Neural cell (in vitro differentiated cells): ENCODE results near the gene DAP. TPM values are rescaled to one million over a fixed set of nuclear protein-coding genes. Genes with fewer than 3 reads are reported as not detected.

Experiments used
- H2AFZ ChIP-seq: fragments of 200-600, 300-800 bp; sonication (generic), shearing (Covaris generic); 2 replicates; pipeline ENCODE4 v1.6.0; 2014; ENCODE audit warnings: low read depth, mild to moderate bottlenecking, antibody characterized with exemption, low read length, moderate library complexity
- H3F3A ChIP-seq: fragments of 200-600 bp; shearing (Covaris generic); 2 replicates; pipeline ENCODE4 v1.6.1; 2016; ENCODE audit warnings: mild to moderate bottlenecking, moderate library complexity, mixed read lengths, antibody characterized with exemption, low read length; ENCODE audit not compliant: insufficient read depth, poor library complexity, severe bottlenecking
- H3K27ac ChIP-seq: fragments of 200-600, 300-800 bp; sonication (generic), shearing (Covaris generic); 2 replicates; pipeline ENCODE4 v1.5.1; 2014; ENCODE audit warnings: mild to moderate bottlenecking, low read length, moderate library complexity
- H3K27me3 ChIP-seq: fragments of 300-800, 200-600 bp; sonication (generic), shearing (Covaris generic); 2 replicates; pipeline ENCODE4 v1.6.0; 2014; ENCODE audit warnings: mild to moderate bottlenecking, low read depth, low read length, moderate library complexity; ENCODE audit not compliant: insufficient read depth
- H3K36me3 ChIP-seq: fragments of 300-800, 200-600 bp; sonication (generic), shearing (Covaris generic); 2 replicates; pipeline ENCODE4 v1.5.1; 2014; ENCODE audit warnings: mild to moderate bottlenecking, antibody characterized with exemption, low read length, moderate library complexity; ENCODE audit not compliant: insufficient read depth
- H3K4me2 ChIP-seq: fragments of 300-800, 200-600 bp; sonication (generic), shearing (Covaris generic); 2 replicates; pipeline ENCODE4 v1.6.0; 2014; ENCODE audit warnings: mild to moderate bottlenecking, low read length
- H3K4me3 ChIP-seq: fragments of 300-800, 200-600 bp; sonication (generic), shearing (Covaris generic); 2 replicates; pipeline ENCODE4 v1.5.1; 2014; ENCODE audit warnings: mild to moderate bottlenecking, low read length, moderate library complexity
- H3K79me2 ChIP-seq: fragments of 200-600 bp; shearing (Covaris generic); replicated peaks from 2 replicates; pipeline ENCODE4 v1.6.0; 2014; ENCODE audit warnings: mild to moderate bottlenecking, low read length, moderate library complexity; ENCODE audit not compliant: insufficient read depth
- H3K9ac ChIP-seq: fragments of 300-800, 200-600 bp; sonication (generic), shearing (Covaris generic); 2 replicates; pipeline ENCODE4 v1.6.1; 2016; ENCODE audit warnings: mild to moderate bottlenecking, low read length, mixed read lengths
- H3K9me2 ChIP-seq: fragments of 200-600 bp; shearing (Covaris generic); 2 replicates; pipeline ENCODE4 v1.6.1; 2016; ENCODE audit warnings: mild to moderate bottlenecking, low read length, mixed read lengths; ENCODE audit not compliant: insufficient read depth
- H3K9me3 ChIP-seq: fragments of 200-600, 300-800 bp; sonication (generic), shearing (Covaris generic); 2 replicates; pipeline ENCODE4 v1.6.1; 2016; ENCODE audit warnings: mild to moderate bottlenecking, mixed run types, low read length, moderate library complexity, mixed read lengths
- H4K20me1 ChIP-seq: fragments of 200-600 bp; shearing (Covaris generic); 2 replicates; pipeline ENCODE4 v1.6.1; 2016; ENCODE audit warnings: mild to moderate bottlenecking, mixed run types; ENCODE audit not compliant: insufficient read depth
- EP300 ChIP-seq: fragments of 450-650 bp; conservative IDR thresholded peaks from 2 replicates; pipeline ENCODE4 v1.6.1; 2014; ENCODE audit warnings: antibody characterized with exemption, mild to moderate bottlenecking, moderate library complexity; ENCODE audit not compliant: poor library complexity, severe bottlenecking
- EZH2 ChIP-seq: fragments of 200-600, 300-800 bp; shearing (Covaris generic), sonication (generic); IDR thresholded peaks from 2 replicates; pipeline ENCODE4 v1.6.1; 2014; ENCODE audit warnings: antibody characterized with exemption, low read length, borderline replicate concordance, mild to moderate bottlenecking; ENCODE audit not compliant: insufficient read depth, poor library complexity, severe bottlenecking
- MXI1 ChIP-seq: fragments of 450-650 bp; conservative IDR thresholded peaks from 2 replicates; pipeline ENCODE4 v1.6.1; 2014; ENCODE audit warnings: antibody characterized with exemption, mild to moderate bottlenecking; ENCODE audit not compliant: poor library complexity, severe bottlenecking
- POLR2AphosphoS5 ChIP-seq: IDR thresholded peaks from 2 replicates; pipeline ENCODE4 v1.6.1; 2012
- RAD21 ChIP-seq: fragments of 450-650 bp; conservative IDR thresholded peaks from 2 replicates; pipeline ENCODE4 v1.6.1; 2014; ENCODE audit warnings: antibody characterized with exemption, mild to moderate bottlenecking, moderate library complexity
- REST ChIP-seq: IDR thresholded peaks from 2 replicates; pipeline ENCODE4 v1.6.1; 2012; ENCODE audit warnings: borderline replicate concordance
- SMC3 ChIP-seq: fragments of 450-650 bp; conservative IDR thresholded peaks from 2 replicates; pipeline ENCODE4 v1.6.1; 2014; ENCODE audit warnings: antibody characterized with exemption, mild to moderate bottlenecking, moderate library complexity; ENCODE audit not compliant: poor library complexity
- TAF1 ChIP-seq: IDR thresholded peaks from 2 replicates; pipeline ENCODE4 v1.6.1; 2012; ENCODE audit warnings: low read depth
- polyA plus RNA-seq: library from polyadenylated mRNA; depleted of rRNA; stranded (reverse); fragments of >200 nt; gene quantifications from 2 replicates; pipeline ENCODE4 v1.2.3, GENCODE V29; 2014
- TF ChIP-seq, protein P1 (sequence below): fragments of 450-650 bp; IDR thresholded peaks from 2 replicates; pipeline ENCODE4 v1.5.1; 2014; ENCODE audit warnings: antibody characterized with exemption, mild to moderate bottlenecking, moderate library complexity; ENCODE audit not compliant: poor library complexity, severe bottlenecking

The DAP gene
- polyA plus RNA-seq, 1 donor from 2014 or later: 9.3 TPM

DNA sequence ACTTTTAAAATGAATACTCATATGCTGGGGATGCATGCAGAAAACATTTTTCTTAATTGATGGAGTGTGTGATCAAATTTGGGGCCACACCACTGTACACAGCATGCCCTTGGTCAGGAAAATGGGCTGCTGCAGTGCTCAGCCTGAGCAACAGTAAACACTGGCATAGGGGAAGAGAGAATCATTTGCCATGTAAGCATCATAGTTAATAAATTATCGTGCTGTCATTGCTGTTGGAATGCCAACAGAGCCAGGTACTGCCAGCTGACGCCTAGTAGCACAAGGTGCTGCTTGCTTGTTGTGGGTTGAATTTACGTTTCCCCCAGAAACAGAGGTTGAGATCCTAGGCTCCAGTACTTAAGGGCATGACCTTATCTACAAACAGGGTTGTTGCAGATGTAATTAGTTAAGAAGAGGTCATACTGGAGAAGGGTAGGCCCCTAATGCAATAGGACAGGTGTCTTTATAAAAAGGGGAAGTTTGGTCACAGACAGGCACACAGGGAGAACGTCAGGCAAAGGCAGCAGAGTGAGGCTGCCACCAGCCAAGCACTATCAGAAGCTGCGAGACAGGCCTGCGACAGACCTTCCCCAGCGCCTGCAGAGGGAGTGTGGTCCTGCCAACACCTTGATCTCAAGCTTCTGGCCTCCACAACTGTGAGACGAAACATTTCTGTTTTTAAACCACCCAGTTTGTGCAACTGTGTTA lies 25.3 kb downstream of the DAP start:
- Histone ChIP-seq H4K20me1 (no peaks in the 10 kb centered on the region), H3K27me3 (no peaks in the 10 kb centered on the region), H3K36me3 (no peaks in the 10 kb centered on the region), H3F3A (no peaks in the 10 kb centered on the region), H3K9ac (no peak overlapping the region), H3K4me2 (no peak overlapping the region), H3K79me2 (no peaks in the 10 kb centered on the region), H3K27ac (no peak overlapping the region), H3K4me3 (no peak overlapping the region), H2AFZ (no peak overlapping the region), H3K9me2 (no peaks in the 10 kb centered on the region), H3K9me3 (no peaks in the 10 kb centered on the region)
- TF ChIP-seq RAD21 (no peak), SMC3 (no peak), POLR2AphosphoS5 (no peak), EP300 (no peak), REST (no peak), EZH2 (no peak), MXI1 (no peak), TAF1 (no peak)
- TF ChIP-seq, protein P1, sequence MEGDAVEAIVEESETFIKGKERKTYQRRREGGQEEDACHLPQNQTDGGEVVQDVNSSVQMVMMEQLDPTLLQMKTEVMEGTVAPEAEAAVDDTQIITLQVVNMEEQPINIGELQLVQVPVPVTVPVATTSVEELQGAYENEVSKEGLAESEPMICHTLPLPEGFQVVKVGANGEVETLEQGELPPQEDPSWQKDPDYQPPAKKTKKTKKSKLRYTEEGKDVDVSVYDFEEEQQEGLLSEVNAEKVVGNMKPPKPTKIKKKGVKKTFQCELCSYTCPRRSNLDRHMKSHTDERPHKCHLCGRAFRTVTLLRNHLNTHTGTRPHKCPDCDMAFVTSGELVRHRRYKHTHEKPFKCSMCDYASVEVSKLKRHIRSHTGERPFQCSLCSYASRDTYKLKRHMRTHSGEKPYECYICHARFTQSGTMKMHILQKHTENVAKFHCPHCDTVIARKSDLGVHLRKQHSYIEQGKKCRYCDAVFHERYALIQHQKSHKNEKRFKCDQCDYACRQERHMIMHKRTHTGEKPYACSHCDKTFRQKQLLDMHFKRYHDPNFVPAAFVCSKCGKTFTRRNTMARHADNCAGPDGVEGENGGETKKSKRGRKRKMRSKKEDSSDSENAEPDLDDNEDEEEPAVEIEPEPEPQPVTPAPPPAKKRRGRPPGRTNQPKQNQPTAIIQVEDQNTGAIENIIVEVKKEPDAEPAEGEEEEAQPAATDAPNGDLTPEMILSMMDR: no peak

DNA sequence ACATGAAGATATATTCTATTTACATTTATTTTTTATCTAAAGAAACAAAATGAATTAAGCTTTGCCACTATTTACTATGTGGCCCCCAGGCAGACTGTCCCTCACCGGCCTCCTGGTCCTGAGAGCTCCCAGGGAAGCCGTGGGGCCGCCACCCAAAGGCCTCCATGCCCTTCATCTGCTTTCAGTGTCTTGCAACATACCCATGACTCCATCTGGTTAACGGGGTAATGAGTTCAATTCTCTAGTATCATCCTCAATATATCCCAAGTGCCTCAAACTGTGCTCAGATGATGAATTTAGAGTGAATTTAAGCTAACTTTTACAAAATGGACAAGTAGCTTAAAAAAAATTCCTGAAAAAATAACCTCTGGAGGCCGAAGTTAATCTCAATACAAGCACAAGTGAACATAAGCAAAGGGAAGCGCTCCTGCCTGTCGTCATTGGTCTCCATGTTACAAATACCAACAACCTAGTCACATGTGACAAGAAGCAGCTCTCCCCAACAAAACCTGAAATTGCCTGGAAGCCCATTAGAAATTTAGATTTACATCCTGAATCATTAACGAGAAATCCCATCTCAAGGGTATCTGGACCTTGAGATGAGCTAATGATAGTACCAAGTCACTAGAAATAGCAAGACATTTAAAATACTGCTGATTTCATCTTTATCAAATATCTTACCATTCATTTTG lies 26.1 kb downstream of the DAP start:
- no peaks in the 10 kb centered on the region for H3F3A ChIP-seq
- H3K9me3 ChIP-seq: no peaks in the 10 kb centered on the region
- H3K27ac ChIP-seq: no peak overlapping the region
- no peaks in the 10 kb centered on the region for H3K27me3 ChIP-seq
- H3K36me3 ChIP-seq: no peaks in the 10 kb centered on the region
- H3K9me2 ChIP-seq: no peaks in the 10 kb centered on the region
- H3K4me2 ChIP-seq: no peak overlapping the region
- H3K79me2 ChIP-seq: no peaks in the 10 kb centered on the region
- no peaks in the 10 kb centered on the region for H4K20me1 ChIP-seq
- no peak overlapping the region for H3K4me3 ChIP-seq
- H3K9ac ChIP-seq: no peak overlapping the region
- H2AFZ ChIP-seq: no peak overlapping the region
- TF ChIP-seq SMC3: no peak
- no peak for TF ChIP-seq REST
- no peak for TF ChIP-seq EP300
- TF ChIP-seq, protein P1: no peak
- TF ChIP-seq MXI1: no peak
- TF ChIP-seq POLR2AphosphoS5: no peak
- no peak for TF ChIP-seq TAF1
- no peak for TF ChIP-seq RAD21
- no peak for TF ChIP-seq EZH2
